NB4 (cell line): Measurements from ENCODE around the gene PSMD4.

Experiments
- CTCF ChIP-seq: IDR thresholded peaks from one replicate; pipeline ENCODE4 v1.5.1; 2012; ENCODE audit warnings: low read depth, low read length
- MAX ChIP-seq: IDR thresholded peaks from 2 replicates; pipeline ENCODE4 v1.6.1; 2011; ENCODE audit warnings: low read depth, low read length
- POLR2A ChIP-seq: IDR thresholded peaks from 2 replicates; pipeline ENCODE4 v1.6.1; 2011; ENCODE audit warnings: mild to moderate bottlenecking; ENCODE audit not compliant: insufficient read length; ENCODE audit errors: extremely low read depth

- no peak for TF ChIP-seq CTCF
- TF ChIP-seq POLR2A: no peak
- TF ChIP-seq MAX: no peak
Observed at GRCh38 chr1:151315565-151316235, 61.2 kb downstream of the PSMD4 start.
